Smooth muscle cell (in vitro differentiated cells): ENCODE measurements around the gene DCAKD. TPM values are rescaled to one million over a fixed set of nuclear protein-coding genes. Genes with fewer than 3 reads are reported as not detected.

Experiments
- DNase-seq: peaks from one replicate; lab custom pipeline; 2025; ENCODE audit not compliant: unreplicated experiment; lab: John Stamatoyannopoulos, UW
- H2AFZ ChIP-seq: fragments of 200-600 bp; sonication (generic); 2 replicates; pipeline ENCODE4 v1.6.0; 2016; ENCODE audit warnings: antibody characterized with exemption, low read depth, mild to moderate bottlenecking
- H3F3A ChIP-seq: fragments of 200-600 bp; sonication (generic); 2 replicates; pipeline ENCODE4 v1.6.0; 2017; ENCODE audit warnings: antibody characterized with exemption, low read depth
- H3K27ac ChIP-seq: fragments of 200-600 bp; sonication (generic); 2 replicates; pipeline ENCODE4 v1.5.1; 2016; ENCODE audit warnings: low read depth, mild to moderate bottlenecking
- H3K27me3 ChIP-seq: fragments of 200-600 bp; sonication (generic); 2 replicates; pipeline ENCODE4 v1.6.1; 2016; ENCODE audit warnings: low read depth, mild to moderate bottlenecking
- H3K36me3 ChIP-seq: fragments of 200-600 bp; sonication (generic); 2 replicates; pipeline ENCODE4 v1.5.1; 2016; ENCODE audit warnings: low read depth
- H3K4me1 ChIP-seq: fragments of 200-600 bp; sonication (generic); 2 replicates; pipeline ENCODE4 v1.5.1; 2016; ENCODE audit warnings: low read depth
- H3K4me2 ChIP-seq: fragments of 200-600 bp; sonication (generic); 2 replicates; pipeline ENCODE4 v1.6.0; 2016; ENCODE audit warnings: mild to moderate bottlenecking
- H3K4me3 ChIP-seq: fragments of 200-600 bp; sonication (generic); 2 replicates; pipeline ENCODE4 v1.5.1; 2016; ENCODE audit warnings: mild to moderate bottlenecking
- H3K79me2 ChIP-seq: fragments of 200-600 bp; sonication (generic); 2 replicates; pipeline ENCODE4 v1.6.0; 2016; ENCODE audit warnings: low read depth, mild to moderate bottlenecking
- H3K9ac ChIP-seq: fragments of 200-600 bp; sonication (generic); 2 replicates; pipeline ENCODE4 v1.6.0; 2016; ENCODE audit warnings: low read depth
- H3K9me3 ChIP-seq: fragments of 200-600 bp; sonication (generic); replicated peaks from 2 replicates; pipeline ENCODE4 v1.5.1; 2016; ENCODE audit warnings: low read depth
- H4K20me1 ChIP-seq: fragments of 200-600 bp; sonication (generic); 2 replicates; pipeline ENCODE4 v1.6.0; 2016; ENCODE audit warnings: low read depth
- WGBS: methylation state at CpG from one replicate; pipeline ENCODE4 v1.1.7; 2016; ENCODE audit warnings: low lambda C conversion rate; 5-methylcytosine and 5-hydroxymethylcytosine counted together
- polyA plus RNA-seq: library from polyadenylated mRNA; unstranded; fragments of >200 nt; fragmentation: Nextera tagmentation; extraction: Ambion mirVana; gene quantifications from 2 replicates; pipeline ENCODE4 v1.2.1, GENCODE V29; 2016
- total RNA-seq: library from RNA; depleted of rRNA; stranded (reverse); fragments of >200 nt; gene quantifications from 2 replicates; pipeline ENCODE4 v1.2.3, GENCODE V29; 2014
- TF ChIP-seq, protein P1 (sequence below): fragments of 200-600 bp; sonication (generic); IDR thresholded peaks from 2 replicates; pipeline ENCODE4 v1.5.1; 2017; ENCODE audit warnings: borderline replicate concordance, mild to moderate bottlenecking, antibody characterized with exemption; ENCODE audit not compliant: insufficient read depth, poor library complexity, severe bottlenecking

Gene DCAKD
- total and polyA plus RNA-seq, 2 experiments from 2014 or later, result 25.7 to 42.3 TPM

- H3K4me2 ChIP-seq, result no peak overlapping the region
- H3K79me2 ChIP-seq, result no peaks in the 10 kb centered on the region
- H3K27ac ChIP-seq, result no peak overlapping the region
- no peak for DNase-seq
- no peak overlapping the region for H3K4me3 ChIP-seq
- H3K27me3 ChIP-seq, result peaks cover 18% of the 10 kb centered on the region
- H3K9me3 ChIP-seq, result no peaks in the 10 kb centered on the region
- peaks cover 20% of the 10 kb centered on the region for H3K4me1 ChIP-seq
- no peak overlapping the region for H3K9ac ChIP-seq
- no peak overlapping the region for H2AFZ ChIP-seq
- H3F3A ChIP-seq, result peaks cover 7% of the 10 kb centered on the region
- no peaks in the 10 kb centered on the region for H4K20me1 ChIP-seq
- TF ChIP-seq, protein P1, sequence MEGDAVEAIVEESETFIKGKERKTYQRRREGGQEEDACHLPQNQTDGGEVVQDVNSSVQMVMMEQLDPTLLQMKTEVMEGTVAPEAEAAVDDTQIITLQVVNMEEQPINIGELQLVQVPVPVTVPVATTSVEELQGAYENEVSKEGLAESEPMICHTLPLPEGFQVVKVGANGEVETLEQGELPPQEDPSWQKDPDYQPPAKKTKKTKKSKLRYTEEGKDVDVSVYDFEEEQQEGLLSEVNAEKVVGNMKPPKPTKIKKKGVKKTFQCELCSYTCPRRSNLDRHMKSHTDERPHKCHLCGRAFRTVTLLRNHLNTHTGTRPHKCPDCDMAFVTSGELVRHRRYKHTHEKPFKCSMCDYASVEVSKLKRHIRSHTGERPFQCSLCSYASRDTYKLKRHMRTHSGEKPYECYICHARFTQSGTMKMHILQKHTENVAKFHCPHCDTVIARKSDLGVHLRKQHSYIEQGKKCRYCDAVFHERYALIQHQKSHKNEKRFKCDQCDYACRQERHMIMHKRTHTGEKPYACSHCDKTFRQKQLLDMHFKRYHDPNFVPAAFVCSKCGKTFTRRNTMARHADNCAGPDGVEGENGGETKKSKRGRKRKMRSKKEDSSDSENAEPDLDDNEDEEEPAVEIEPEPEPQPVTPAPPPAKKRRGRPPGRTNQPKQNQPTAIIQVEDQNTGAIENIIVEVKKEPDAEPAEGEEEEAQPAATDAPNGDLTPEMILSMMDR, result no peak
- no peaks in the 10 kb centered on the region for H3K36me3 ChIP-seq
- WGBS, result 80% methylated on average over 5 of the region's 5 CpGs
Observed at GRCh38 chr17:45016823-45017222, 34.6 kb downstream of the DCAKD start.

DNA sequence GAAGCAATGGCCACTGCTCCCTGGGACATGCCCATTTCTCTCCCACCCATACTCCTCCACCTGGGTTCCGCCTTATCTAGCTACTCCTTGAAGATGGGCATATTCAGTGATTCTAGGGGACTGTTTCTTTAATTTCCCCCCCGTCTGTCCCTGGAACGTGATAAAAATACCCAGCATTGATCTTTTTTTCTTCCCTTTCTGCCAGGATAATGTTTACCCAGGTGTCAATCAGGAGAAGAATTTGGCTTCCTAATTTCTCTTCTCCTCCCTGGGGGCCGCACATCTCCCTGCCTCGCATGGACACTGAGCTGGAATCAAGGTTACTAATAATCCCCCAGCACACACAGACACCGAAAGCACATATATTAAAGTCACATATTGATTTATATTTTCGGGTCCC, 35.2 kb downstream of the DCAKD start:
- peaks cover 15% of the 10 kb centered on the region for H3K4me1 ChIP-seq
- peaks cover 16% of the 10 kb centered on the region for H3K27me3 ChIP-seq
- peaks cover 5% of the 10 kb centered on the region for H3F3A ChIP-seq
- 91% methylated on average over 7 of the region's 7 CpGs for WGBS
- H3K36me3 ChIP-seq, result no peaks in the 10 kb centered on the region
- no peaks in the 10 kb centered on the region for H3K79me2 ChIP-seq
- TF ChIP-seq, protein P1, result no peak
- no peak overlapping the region for H3K9ac ChIP-seq
- H3K4me3 ChIP-seq, result no peak overlapping the region
- no peak for DNase-seq
- H3K27ac ChIP-seq, result no peak overlapping the region
- H3K9me3 ChIP-seq, result no peaks in the 10 kb centered on the region
- no peaks in the 10 kb centered on the region for H4K20me1 ChIP-seq
- no peak overlapping the region for H2AFZ ChIP-seq
- no peak overlapping the region for H3K4me2 ChIP-seq

- no peaks in the 10 kb centered on the region for H3K27me3 ChIP-seq
- H3K9ac ChIP-seq, result no peak overlapping the region
- no peak overlapping the region for H3K4me2 ChIP-seq
- no peaks in the 10 kb centered on the region for H3F3A ChIP-seq
- H4K20me1 ChIP-seq, result no peaks in the 10 kb centered on the region
- H3K4me1 ChIP-seq, result peaks cover 4% of the 10 kb centered on the region
- WGBS, result 86% methylated on average over 16 of the region's 17 CpGs
- H3K79me2 ChIP-seq, result no peaks in the 10 kb centered on the region
- H3K4me3 ChIP-seq, result no peak overlapping the region
- H2AFZ ChIP-seq, result no peak overlapping the region
- TF ChIP-seq, protein P1, result no peak
- no peaks in the 10 kb centered on the region for H3K36me3 ChIP-seq
- no peak for DNase-seq
- no peak overlapping the region for H3K27ac ChIP-seq
- no peaks in the 10 kb centered on the region for H3K9me3 ChIP-seq
Observed at GRCh38 chr17:45013021-45013997, 38.1 kb downstream of the DCAKD start.

GRCh38 chr17:45011767-45012166, 39.7 kb downstream of the DCAKD start:
- 100% methylated on average over 1 of the region's 1 CpG for WGBS
- no peak overlapping the region for H2AFZ ChIP-seq
- TF ChIP-seq, protein P1, result no peak
- H3K4me3 ChIP-seq, result no peak overlapping the region
- no peaks in the 10 kb centered on the region for H3K36me3 ChIP-seq
- H3K9ac ChIP-seq, result no peak overlapping the region
- no peak overlapping the region for H3K27ac ChIP-seq
- no peaks in the 10 kb centered on the region for H3F3A ChIP-seq
- H4K20me1 ChIP-seq, result no peaks in the 10 kb centered on the region
- peaks cover 4% of the 10 kb centered on the region for H3K4me1 ChIP-seq
- H3K4me2 ChIP-seq, result no peak overlapping the region
- no peaks in the 10 kb centered on the region for H3K9me3 ChIP-seq
- no peaks in the 10 kb centered on the region for H3K79me2 ChIP-seq
- DNase-seq, result no peak
- H3K27me3 ChIP-seq, result peaks cover 5% of the 10 kb centered on the region
